Umbilical cord (tissue), 2 donors: Measurements from ENCODE around the gene SSB. TPM values are rescaled to one million over a fixed set of nuclear protein-coding genes. Genes with fewer than 3 reads are reported as not detected.
"Not testable (repeated sequence)": the region's sequence is repeated elsewhere in the genome, so short reads cannot be mapped to it uniquely, and the experiment has no call there.

Experiments used
- DNase-seq: peaks from one replicate; pipeline ENCODE4 v3.0.0-alpha.2; 2015; ENCODE audit warnings: low spot score
- total RNA-seq: library from RNA; depleted of rRNA; stranded (reverse); fragments of >200 nt; gene quantifications from one replicate; pipeline ENCODE4 v1.2.3, GENCODE V29; 2014; ENCODE audit warnings: low replicate concordance; ENCODE audit not compliant: insufficient read depth

The SSB gene
- total RNA-seq, result 78.7 TPM

DNA sequence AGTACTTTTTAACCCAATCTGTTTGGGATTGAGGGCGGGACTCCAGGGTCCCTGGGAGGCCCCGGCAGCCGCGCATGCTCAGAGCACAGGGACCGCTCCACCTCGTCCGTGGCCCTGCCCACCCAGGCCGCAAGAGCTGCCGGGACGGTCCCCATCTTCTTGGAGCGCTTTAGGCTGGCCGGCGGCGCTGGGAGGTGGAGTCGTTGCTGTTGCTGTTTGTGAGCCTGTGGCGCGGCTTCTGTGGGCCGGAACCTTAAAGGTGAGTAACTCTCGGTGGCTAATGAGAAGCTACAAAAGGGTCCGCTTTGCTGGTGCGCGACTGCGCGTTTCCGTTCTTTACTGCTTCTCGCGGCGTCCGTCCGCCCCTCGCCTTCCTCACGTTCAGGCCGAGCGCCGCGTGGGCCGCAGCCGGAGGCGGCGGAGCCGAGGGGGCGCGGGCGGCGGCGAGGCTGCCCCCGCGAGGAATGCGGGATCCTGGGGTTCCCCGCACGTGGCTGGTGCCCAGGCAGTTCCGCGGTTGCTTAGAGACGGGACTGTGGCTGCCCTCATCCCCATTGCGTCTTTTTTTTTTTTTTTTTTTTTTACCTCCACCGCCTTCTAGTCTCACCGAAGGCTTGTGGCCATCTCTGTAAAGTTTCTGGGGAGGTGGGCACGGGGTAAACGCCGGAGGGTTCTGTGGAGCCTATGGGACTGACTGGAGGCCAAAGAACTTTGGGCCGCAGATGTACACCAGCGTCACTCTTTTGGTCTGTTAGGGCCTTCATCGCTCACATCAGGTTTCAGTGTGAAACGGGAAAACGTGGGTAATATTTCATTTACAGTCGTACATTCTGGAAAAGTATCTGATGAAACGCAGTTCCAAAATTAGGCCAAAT is at the start of gene SSB:
Gene SSB (plus strand): TSS at position 154 of the 875 bp plus-strand sequence. CDS start 2,090 bp downstream, outside the sequence.
- DNase-seq, result peak; percentile 96

DNA sequence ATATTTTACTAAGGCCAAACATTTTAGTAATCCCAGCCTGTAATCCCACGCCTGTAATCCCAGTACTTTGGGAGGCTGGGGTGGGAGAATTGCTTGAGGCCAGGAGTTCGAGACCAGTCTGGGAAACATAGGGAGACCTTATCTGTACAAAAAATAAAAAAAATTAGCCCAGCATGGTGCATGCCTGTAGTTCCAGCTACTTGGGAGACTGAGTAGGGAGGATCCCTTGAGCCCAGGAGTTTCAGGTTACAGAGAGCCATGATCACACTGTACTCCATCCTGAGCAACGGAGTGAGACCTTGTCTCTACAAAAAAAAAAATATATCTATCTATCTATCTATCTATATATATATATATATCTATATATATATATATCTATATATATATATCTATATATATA is 45.9 kb upstream of the SSB start:
- no peak for DNase-seq

DNA sequence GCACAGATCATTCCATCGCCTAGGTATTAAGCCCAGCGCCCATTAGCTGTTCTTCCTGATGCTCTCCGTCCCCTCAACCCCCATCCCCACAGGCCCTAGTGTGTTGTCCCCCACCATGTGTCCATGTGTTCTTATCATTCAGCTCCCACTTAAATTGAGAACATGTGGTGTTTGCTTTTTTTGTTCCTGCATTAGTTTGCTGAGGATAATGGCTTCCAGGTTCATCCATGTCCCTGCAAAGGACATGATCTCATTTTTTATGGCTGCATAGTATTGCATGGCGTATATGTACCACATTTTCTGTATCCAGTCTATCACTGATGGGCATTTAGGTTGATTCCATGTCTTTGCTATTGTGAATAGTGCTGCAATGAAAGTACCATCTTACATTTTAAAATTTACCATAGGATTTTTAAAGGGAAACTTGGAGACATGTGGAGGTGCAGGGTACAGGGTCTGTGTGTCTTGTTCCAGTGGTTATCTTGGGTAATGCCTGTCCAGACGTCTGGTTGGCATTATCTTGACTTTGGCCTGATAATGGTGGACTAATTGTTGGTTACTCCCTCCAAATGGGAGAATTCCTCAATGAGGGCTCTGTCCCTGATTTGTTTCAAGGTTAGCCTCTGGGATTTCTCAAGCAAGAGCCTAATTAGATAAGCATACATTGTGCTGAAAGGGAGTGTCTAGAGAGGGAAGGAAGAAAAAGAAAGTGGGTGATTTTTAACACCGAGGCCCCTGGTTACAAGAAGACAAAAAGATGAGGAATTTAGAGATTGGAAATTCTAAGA is 43.4 kb upstream of the SSB start:
- no peak for DNase-seq

DNA sequence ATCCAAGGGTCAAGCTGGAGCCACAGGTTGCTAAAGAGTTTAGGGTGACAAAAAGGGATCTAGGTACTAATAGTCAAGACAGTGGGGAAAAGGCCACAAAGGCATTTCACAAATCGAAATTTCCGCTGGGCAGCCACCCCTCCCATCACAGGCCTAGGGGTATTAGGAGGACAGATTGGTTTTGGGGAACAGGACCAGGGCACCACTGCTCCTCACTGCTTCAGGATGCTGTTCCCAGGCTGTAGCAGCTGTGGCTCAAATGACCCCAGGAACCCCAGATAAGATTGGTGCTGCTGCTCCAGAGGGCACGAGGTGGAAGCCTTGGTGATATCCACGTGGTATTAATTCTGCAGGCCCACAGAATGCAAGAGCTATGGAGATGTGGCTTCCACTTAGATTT is 42.3 kb upstream of the SSB start:
- DNase-seq, result no peak

DNA sequence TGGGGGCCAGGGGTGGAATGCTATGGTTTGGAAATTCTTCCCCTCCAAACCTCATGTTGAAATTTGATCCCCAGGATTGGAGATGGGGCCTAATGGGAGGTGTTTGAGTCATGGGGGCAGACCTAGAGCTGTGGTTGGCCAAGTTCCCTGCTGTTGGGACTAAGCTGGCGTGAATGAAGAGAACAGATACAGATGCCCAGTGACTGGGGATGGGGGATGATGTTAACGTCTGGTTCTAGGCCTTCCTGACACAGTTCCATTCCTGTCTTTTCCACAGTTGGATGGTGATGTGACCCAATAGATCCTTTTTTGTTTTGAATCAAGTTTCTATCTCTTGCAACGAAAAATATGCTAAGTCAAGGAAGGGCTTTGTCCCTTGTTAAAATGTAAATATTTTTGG is 41.3 kb upstream of the SSB start:
- no peak for DNase-seq

DNA sequence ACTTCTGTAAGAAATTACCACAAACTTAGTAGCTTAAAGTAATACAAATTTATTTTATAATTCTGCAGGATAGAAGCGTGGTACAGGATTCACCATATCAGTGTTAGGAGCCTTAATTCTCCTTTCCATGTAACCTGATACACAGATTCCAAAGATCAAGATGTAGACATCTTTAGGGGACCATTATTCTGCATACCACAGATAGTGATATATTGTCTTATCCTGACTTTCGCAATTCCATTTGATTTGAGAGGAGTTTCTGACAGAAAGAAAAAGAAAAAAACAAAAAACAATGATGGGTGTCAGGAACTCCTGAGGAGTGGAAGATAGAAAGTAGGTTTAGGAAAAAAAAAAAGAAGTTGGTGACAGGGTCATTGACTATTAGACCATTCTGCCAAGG is 40.9 kb upstream of the SSB start:
- DNase-seq, result no peak

DNA sequence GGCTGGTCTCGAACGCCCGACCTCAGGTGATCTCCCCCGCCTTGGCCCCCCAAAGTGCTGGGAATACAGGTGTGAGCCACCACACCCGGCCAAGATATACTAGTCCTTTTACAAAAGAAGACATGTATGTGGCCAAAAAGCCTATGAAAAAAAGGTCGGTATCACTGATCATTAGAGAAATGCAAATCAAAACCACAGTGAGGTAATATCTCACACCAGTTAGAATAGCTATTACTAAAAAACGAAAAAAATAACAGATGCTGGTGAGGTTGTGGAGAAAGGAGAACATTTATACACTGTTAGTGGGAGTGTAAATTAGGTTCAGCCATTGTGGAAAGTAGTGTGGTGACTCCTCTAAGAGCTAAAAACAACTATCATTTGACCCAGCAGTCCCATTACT is 38.7 kb upstream of the SSB start:
- DNase-seq, result no peak

DNA sequence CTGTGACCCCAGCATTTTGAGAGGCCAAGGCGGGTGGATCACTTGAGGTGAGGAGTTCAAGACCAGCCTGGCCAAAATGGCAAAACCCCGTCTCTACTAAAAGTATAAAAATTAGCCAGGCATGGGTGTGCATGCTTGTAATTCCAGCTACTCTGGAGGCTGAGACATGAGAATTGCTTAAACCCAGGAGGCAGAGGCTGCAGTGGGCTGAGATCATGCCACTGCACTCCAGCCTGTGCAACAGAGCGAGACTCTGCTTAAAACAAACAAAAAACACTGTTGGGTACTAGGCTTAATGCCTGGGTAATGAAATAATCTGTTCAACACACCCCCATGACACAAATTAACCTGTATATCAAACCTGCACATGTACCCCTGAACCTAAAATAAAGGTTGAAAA is 37.9 kb upstream of the SSB start:
- not testable (repeated sequence) for DNase-seq

DNA sequence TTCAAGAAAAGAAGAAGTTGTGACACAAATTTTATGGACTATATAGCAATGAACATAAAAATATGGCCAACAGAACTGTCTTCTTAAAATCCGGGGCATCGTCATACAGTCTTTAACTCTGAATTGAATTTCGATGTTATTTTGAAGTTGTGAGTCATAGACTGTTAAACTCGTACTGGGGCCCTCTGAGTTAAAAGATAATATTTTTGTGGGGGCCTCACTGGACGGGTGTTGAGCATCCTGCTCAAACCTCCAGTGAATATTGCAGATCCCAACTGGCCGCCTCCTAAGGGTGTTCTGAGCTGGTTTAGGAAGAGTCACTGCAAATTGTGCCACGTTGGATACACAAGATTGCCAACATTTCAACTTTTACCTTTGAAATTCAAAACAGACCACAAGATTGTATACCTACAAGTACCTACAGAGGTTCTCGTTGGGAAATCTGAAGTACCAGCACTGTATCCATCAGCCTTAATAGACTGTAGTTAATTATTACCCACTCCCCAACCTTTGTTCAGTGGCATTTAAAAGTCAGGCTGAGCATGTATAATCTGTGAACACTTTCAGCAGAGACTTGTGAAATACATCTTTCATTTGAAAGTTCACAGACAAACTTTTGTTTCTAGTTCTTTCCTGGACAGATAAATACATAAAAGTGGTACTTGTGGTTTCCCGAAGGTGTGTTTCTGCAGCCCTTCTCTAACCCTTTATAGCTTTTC is 37.3 kb upstream of the SSB start:
- no peak for DNase-seq

DNA sequence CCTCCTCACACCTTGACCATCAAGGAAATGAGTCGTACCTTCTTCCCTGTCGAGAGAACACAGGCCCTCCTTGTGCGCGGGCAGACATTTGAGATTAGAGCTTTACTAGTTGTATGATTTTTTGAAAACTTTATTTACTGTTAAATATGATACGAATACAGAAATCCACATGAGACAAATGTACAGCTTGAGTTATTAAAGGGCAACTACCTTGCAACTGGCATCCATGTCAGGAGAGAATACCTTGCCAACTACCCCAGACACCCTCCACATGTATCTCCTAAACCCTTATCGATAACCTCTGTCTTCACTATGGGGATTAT is 36.7 kb upstream of the SSB start:
- DNase-seq, result no peak

DNA sequence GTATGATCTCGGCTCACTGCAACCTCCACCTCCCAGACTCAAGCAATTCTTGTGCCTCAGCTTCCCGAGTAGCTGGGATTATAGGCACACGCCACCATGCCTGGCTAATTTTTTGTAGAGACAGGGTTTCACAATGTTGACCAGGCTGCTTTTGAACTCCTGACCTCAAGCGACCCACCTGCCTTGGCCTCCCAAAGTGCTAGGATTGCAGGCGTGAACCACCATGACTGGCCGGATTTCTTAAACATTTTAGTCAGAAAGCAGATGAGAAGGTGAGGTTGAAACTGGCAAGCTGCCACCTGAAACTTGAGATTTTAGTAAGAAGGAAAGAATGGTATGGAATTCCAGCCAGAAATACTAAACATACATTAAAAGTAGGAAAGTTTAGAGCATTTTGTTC is 33.1 kb upstream of the SSB start:
- DNase-seq, result no peak

DNA sequence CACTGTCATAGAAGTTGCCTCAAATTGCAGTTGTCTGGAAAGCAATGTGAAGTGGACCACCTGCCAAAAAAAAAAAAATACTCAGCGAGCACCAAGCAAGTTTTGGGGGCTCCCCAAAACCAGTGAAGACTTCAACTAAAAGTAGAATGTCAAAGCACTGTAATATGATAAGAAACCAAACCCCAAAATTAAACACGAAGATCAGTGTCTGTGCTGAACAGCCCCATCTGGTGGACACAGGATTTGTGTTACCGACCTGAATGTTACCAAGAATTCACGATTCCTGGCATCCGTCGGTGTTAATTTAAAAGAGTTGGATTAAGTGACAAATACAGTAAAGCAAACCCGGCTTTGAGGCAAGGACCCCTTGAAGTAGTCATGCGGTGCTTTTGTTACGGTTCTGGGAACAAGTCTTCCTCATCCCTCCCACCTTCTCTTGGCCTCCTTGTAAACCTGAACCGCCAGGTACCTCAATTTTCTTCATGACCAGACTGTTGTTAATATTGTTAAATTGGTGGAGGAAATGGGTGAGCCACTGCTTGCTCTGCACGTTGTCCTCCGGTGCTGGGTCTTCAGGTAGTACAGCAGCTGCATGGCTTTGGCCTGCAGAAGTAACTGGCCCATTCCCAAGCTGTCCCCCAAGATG is 31.3 kb upstream of the SSB start:
- DNase-seq, result peak; percentile 58

DNA sequence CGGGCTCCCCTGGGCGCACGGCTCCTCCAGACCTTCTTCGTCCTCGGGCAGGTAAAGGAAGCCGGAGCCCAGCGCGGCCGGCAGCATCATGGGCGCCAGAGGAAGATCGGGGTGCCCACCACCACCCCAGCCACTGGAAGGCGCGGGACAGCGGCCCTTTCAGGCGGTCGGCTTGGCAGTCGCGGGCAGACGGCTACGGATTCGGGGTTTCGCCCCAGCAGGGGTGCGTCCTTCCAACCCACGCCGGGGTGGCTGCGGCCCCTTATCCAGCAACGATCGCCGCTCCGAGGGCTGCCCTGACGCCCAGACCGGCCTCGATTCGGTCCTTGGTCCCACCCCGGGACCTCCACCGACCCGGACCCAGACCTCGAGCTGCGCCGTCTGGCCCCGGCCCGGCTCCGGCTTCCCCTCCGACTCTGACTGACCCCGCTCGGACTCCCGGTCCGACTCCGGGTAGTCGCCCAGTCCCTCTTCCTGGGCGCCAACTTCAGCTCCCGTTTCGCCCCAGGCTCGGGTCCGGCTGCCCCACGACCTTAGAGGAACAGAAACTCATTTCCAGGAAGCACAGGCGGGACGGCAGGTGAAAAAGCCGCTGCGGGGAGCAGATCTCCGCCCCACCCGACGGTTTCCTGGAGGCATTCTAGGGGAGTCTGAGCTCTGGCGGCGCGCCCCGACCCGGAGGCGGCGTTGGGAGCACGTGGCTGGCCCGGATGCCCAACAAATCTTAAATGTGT is 30.2 kb upstream of the SSB start:
- no peak for DNase-seq

DNA sequence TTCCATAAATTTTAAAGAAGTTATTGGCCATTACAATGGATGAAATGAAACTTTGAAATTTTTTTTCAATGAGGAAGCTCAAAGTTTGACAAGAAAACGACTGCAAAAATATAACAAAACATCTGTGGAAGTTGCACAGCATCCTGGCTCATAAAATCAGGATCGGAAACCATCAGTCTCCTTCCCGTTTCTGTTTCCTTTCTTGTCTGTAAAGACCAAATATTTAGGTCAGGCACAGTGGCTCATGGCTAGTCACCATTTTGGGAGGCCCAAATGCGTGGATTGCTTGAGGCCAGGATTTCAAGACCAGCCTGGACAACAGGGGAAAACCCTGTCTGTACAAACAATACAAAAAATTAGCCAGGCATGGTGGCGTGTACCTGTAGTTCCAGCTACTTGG is 27.6 kb upstream of the SSB start:
- DNase-seq, result no peak

DNA sequence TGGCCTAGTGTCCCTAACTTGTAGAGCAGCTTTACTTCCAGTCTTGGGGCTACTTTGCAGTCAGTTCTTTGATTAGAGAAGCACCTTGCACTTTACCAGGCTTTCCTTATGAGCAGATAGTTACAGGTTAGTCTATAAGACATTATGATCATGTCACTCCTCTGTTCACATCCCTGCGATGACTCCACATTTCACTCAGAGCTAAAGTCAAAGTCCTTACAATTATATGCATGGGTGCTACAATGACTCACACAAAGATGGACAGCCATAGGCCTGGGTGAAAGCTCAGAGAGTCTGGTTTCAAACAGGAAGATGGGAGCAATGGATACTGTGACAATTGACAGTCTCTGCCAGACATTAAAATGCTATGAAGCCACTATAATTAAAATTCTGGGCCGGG is 27.1 kb upstream of the SSB start:
- no peak for DNase-seq

DNA sequence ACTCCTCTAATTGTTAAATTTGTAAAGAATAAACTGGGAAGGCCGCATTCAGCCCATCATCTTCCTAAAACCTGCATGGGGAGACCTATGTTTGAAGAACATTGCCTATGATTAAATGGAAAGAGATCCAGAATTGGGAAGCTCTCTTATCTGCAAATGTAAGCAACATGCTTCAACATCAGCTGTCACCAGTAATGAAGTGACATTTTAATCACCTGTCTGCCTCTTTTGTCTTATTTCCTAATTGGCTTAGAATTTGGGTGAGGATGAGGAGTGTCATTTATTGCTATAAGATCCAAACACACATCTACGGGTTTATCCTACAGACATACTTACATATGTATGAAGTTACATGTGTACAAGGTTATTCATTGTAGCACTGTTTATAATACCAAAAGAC is 26.0 kb upstream of the SSB start:
- DNase-seq, result no peak

DNA sequence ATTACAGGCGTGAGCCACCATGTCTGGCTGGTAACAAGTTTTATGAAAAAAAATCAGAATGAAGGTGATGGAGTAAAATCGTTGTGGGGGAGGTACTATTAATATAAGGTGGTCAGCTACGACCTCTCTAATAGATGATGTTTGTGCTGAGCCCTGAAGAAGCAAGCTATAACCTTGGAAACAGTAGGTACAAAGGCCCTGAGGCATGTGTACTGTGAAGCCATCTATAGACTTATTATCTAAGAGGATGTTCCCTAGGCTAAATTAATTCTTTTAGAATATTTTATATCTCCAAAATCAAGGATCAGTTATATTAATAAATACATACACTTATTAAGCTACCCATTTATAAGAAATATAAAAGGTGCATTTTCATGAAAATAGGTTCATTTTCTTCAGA is 23.3 kb upstream of the SSB start:
- no peak for DNase-seq

DNA sequence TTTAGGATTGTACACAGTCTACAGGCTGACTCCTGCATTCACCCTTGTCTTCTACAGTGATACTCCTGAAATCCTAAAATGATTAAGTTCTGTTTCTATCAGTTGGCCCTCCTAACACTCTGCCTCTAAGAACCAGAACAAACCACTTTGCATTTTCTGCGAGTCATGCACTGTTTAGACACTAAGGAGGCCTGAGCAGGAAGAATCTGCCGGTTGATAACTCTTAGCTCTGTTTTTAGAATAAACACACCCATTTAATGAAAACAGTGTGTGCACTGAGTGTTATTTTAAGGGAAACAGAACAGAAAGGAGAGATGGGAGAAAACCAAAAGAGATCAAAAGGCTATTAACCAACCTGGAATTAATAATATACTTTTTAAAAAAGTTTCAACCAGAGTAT is 22.9 kb upstream of the SSB start:
- peak; percentile 41 for DNase-seq

DNA sequence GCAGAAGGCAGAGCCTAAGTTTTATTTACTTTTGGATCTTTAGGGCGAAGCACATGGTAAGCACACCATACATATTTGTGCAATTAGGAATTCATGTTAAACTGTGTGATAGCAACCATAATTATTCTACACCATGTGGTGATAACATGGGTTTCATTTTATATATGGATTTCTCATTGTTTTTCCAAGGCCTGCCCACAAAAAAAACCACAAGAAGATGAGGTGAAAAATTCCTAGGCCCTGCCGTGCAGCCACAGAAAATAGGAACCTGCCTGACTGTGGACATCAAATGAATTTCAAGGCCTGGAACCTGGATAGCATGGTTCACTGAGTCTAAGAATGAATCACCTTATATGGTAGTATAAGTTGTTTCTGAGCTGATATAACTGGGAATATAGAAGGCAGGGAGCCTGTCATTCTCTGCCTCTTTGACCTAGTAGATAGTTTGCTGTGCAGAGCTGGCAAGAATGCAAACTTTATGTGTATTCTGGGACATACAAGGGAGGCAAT is 22.4 kb upstream of the SSB start:
- DNase-seq, result no peak

DNA sequence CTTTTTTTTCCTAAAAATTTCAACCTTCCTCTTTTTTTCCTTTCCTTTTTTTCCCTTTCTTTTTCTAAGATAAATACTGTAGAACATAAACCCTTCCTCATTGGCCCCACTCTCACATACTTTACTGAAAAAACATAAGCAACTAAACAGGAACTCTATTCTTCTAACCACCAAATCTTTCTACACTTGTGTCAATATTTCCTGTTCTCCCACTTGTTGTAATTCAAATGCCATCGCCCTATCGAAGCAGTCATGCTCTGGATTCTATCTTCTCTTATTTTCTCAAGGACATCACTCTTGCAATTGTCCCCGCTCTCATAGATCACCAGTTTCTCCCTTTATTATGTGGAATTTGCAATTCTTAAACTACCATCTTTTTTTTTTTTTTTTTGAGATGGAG is 20.2 kb upstream of the SSB start:
- DNase-seq, result no peak
